NCI-H446 treated with DMSO at 0.1 percent for 48 hours (cell line): Measurements from ENCODE around the gene FCN1.
A peak's percentile ranks its signal among the peaks of the same experiment; 100 is the strongest.

Source experiments
- DNase-seq: peaks from one replicate; lab custom pipeline; 2025; lab: John Stamatoyannopoulos, UW

Gene FCN1

GRCh38 chr9:134913713-134914500 is 3.8 kb downstream of the FCN1 start:
- no peak for DNase-seq

- DNase-seq = no peak
Measured at GRCh38 chr9:134913041-134913712, 4.5 kb downstream of the FCN1 start.

- no peak for DNase-seq
Measured at GRCh38 chr9:134912126-134912840, 5.4 kb downstream of the FCN1 start.

GRCh38 chr9:134909511-134910481 is 7.9 kb downstream of the FCN1 start:
- no peak for DNase-seq

- no peak for DNase-seq
Measured at GRCh38 chr9:134908524-134909309, 9.0 kb downstream of the FCN1 start.

GRCh38 chr9:134902936-134903335 is 14.8 kb downstream of the FCN1 start:
- no peak for DNase-seq

GRCh38 chr9:134899818-134900217 is 17.9 kb downstream of the FCN1 start:
- no peak for DNase-seq

- no peak for DNase-seq
Measured at GRCh38 chr9:134899168-134899567, 18.5 kb downstream of the FCN1 start.

GRCh38 chr9:134898319-134898718 is 19.4 kb downstream of the FCN1 start:
- DNase-seq = no peak

- no peak for DNase-seq
Measured at GRCh38 chr9:134897584-134898170, 20.0 kb downstream of the FCN1 start.

- DNase-seq = no peak
Measured at GRCh38 chr9:134896834-134897583, 20.7 kb downstream of the FCN1 start.

- DNase-seq = peak; percentile 96
Measured at GRCh38 chr9:134895908-134896833, 21.5 kb downstream of the FCN1 start.

GRCh38 chr9:134895567-134895907 is 22.2 kb downstream of the FCN1 start:
- DNase-seq = peak; percentile 40

- DNase-seq = peak; percentile 68
Measured at GRCh38 chr9:134895097-134895496, 22.6 kb downstream of the FCN1 start.

- DNase-seq = no peak
Measured at GRCh38 chr9:134894136-134894860, 23.4 kb downstream of the FCN1 start.

- no peak for DNase-seq
Measured at GRCh38 chr9:134892820-134893420, 24.8 kb downstream of the FCN1 start.

- DNase-seq = no peak
Measured at GRCh38 chr9:134892221-134892620, 25.5 kb downstream of the FCN1 start.

GRCh38 chr9:134891713-134892112 is 26.0 kb downstream of the FCN1 start:
- no peak for DNase-seq
